ENCODE data around the gene PCED1B.
"Not testable (repeated sequence)": the region's sequence is repeated elsewhere in the genome, so short reads cannot be mapped to it uniquely, and the experiment has no call there.

The PCED1B gene

DNA sequence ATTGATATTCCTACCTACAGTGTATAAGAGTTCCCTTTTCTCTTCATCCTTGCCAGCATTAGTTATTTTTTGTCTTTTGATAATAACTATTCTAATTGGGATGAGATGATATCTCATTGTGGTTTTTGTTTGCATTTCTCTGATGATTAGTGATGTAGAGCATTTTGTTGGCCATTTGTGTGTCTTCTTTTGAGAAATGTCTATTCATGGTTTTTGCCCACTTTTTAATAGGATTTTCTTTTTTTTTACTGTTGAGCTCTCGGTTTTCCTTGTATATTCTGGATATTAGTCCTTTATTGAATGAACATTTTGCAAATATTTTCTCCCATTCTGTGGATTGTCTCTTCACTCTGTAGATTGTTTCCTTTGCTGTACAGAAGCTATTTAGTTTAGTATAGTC is 79.9 kb downstream of the PCED1B start:
- DNase-seq (ENCODE audit: extremely low spot score, insufficient read length, low read depth) (no peak), FAIRE-seq (no peak)

DNA sequence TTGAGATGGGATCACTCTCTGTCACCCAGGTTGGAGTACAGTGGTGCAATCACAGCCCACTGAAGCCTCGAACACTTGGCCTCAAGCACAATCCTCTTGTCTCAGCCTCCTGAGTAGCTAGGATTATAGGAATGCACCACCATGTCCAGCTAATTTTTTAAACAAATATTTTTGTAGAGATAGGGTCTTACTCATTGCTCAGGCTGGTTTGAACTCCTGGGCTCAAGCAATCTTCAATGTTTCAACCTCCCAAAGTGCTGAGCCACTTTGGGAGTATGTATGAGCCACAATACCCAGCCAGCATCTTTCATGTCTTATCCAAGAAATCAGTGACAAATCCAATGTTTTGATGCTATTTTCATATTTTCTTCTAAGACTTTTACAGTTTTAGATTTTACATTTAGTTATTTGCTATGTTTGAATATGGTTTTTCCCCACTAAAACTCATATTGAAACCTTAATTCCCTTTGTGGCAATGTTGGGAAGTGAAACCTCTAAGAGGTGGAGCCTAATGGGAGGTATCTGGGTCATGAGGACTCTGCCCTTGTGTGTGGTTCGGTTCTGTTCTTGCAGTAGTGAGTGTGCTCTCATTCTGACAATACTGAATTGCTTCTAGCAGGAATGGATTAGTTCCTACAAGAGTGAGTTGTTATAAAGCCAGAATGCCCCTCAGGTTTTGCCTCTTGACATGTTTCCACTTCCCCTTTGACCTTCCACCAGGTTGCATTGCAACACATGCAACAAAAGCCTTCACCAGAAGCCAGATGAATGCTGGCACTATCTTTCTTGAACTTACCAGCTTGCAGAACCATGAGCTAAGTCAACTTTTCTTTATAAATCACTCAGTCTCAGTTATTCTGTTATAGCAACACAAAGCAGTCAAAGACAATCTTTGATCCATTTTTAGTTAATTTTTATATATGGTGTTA is 81.2 kb downstream of the PCED1B start:
- DNase-seq (ENCODE audit: extremely low spot score, insufficient read length, low read depth) (no peak), FAIRE-seq (no peak)

DNA sequence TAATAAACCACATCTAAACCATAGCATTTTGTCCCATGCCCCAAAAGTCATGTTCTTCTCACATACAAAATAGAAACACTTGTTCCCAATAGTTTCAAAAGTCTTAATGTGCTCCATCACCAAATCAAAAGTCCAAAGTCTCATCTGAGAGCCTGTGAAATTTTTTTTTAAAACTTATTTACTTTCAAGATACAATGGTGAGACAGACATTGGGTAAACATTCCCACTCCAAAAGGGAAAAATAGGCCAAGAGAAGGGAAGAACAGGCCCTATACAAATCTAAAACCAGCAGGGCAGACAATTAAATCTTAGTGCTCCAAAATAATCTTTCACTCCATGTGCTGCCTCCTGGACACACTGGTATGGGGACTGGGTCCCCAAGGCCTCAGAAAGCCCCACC is 84.7 kb downstream of the PCED1B start:
- no peak for FAIRE-seq

DNA sequence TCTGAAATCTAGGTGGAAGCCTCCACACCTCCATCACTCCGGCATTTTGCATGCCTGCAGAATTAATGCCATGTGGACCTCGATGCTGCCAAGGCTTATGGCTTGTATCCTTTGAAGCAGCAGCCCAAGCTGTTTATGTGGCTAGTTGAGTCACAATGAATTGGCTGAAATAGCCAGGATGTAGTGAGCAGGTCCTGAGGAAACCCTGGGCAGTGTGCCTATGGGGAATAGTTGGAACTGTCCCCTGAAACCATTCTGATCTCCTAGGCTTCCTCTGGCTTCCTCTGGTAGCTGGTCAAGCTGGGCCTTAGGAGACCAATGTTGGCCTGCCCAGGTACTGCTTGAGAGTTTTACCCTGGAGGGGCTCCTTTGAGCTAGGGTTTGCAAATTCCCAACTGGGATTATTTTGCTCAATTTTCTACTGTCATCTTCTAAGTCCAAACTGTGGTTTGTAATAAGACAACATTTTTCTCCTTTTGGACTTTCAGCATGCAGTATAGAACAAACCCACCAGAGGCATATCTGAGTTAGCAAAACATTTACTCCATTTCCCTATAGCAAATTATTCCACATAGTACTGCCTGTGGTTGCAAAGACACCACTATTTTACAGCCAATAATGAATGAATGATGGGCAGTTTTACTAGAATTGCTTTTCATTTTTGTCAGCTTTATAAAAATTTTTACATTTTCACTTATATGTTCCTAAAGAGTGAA is 85.5 kb downstream of the PCED1B start:
- FAIRE-seq, result no peak
- no peak for DNase-seq (ENCODE audit: extremely low spot score, insufficient read length, low read depth)

More for the DNA sequence above, 84.7 kb downstream of the PCED1B start:
- DNase-seq (ENCODE audit: extremely low spot score, insufficient read length, low read depth), result no peak

DNA sequence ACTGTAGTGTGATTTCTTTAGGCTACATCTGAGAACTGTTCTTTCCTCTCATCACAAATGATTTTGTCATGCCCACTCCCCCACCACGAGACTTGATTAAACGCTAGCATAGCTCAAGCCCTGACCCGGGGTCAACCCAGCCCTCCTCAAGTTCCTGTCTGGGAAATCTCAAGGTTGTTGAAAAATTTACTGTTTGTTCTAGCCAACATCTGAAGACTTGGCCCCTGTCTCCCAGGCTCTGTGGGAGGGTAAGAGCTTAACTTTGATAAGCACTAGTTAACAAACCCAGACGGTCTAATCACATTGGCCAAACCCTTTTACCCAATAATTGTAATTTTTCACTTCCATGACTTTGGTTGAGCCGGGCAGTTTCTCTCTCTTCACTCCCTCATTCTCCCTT is 86.5 kb downstream of the PCED1B start:
- FAIRE-seq, result no peak
- DNase-seq (ENCODE audit: extremely low spot score, insufficient read length, low read depth), result no peak

DNA sequence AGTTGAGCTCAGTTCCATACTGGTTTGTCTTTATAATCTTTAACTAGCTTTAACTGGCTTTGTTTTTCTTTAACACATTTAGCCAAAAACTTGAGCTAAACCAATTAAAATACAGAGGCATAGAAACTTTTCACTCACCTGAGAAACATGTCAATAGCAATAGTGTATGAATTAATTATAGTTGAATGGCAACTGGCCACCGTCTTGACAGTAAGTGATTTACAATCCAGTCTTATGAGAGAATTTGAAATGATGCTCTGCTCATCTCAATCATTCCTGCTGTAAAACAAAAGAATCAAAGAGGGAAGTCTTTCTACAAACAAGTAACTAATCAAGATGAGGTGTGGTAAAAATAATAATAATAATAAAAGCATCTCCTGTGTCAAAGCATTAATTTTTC is 86.9 kb downstream of the PCED1B start:
- no peak for FAIRE-seq
- no peak for DNase-seq (ENCODE audit: extremely low spot score, insufficient read length, low read depth)

DNA sequence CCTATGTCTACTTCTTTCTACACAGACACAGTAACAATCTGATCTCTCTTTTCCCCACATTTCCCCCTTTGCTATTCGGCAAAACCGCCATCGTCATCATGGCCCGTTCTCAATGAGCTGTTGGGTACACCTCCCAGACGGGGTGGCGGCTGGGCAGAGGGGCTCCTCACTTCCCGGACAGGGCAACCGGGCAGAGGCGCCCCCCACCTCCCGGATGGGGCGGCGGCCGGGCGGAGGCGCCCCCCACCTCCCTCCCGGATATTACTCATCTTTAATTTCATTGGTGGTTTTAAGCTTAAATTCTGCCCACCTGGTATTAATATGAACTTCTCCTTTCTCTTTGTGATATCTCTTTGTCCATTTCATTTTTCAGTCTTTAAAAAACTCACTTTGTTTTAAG is 90.9 kb downstream of the PCED1B start:
- not testable (repeated sequence) for FAIRE-seq; DNase-seq (ENCODE audit: extremely low spot score, insufficient read length, low read depth)

DNA sequence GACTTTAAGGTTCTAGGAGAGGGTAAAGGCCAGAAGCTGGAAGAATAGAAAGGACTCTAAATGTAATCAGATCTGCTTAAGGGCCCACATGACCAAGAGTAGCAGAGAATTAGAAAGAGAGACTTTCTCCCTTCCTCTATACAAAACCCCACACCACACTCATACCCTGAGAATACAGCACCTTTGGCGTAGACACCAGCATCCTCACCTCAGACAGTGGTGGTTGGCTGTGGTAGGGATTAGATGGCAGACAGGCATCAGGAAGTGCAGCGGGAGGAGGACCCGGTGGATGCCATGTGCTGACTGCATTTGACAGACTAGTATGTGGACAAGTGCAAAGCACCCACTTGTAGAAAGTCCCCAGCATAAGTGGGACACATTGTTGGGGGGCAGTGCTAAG is 98.6 kb downstream of the PCED1B start:
- DNase-seq (ENCODE audit: extremely low spot score, insufficient read length, low read depth) (no peak), FAIRE-seq (no peak)

DNA sequence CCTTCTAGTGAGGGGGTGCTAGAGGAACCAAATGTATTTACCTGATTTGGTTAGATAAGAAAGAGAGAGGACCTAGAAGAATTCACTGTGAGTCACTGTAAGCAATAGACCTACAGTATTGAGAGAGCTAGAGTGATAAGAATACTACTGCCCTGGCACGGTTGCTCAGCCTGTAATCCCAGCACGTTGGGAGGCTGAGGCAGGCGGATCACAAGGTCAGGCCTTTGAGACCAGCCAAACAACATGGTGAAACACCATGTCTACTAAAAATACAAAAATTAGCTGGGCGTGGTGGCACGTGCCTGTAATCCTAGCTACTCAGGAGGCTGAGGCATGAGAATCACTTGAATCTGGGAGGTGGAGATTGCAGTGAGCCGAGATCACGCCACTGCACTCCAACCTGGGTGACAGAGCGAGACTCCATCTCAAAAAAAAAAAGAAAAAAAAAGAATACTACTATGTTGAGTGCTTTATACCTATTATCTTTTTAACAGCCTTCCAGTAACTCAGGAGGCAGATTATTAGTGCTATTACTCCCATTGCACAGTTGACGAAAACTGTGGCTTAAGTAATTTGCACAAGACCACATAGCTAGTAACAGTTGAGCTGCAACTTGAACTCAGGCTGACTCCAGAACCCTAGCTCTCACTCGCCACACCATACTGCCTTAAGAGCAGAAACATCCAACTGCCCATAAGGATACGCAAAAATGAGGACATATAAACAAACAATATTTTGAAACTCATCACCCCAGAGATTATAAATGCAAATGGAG is 102.9 kb downstream of the PCED1B start:
- FAIRE-seq; DNase-seq (ENCODE audit: extremely low spot score, insufficient read length, low read depth): not testable (repeated sequence)

DNA sequence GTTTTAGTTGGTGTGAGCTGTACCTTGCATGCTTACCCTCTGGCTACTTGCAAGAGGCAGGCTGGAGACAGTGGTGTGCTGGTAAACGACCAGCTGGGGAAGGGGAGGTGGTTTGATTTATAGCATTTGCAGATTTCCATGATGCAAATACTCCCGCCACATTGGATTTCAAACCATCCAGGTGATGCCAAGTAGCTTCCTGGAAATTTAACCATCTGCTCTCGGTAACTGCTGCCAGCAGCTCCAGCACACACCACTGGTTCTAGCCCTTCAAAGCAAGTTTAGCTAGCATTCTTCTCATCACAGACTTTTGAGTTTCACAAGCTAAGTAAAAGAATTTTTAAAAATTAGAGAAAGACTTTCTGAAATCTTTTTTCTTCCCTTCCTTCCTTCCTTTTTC is 104.8 kb downstream of the PCED1B start:
- FAIRE-seq, result no peak
- DNase-seq (ENCODE audit: extremely low spot score, insufficient read length, low read depth), result no peak

DNA sequence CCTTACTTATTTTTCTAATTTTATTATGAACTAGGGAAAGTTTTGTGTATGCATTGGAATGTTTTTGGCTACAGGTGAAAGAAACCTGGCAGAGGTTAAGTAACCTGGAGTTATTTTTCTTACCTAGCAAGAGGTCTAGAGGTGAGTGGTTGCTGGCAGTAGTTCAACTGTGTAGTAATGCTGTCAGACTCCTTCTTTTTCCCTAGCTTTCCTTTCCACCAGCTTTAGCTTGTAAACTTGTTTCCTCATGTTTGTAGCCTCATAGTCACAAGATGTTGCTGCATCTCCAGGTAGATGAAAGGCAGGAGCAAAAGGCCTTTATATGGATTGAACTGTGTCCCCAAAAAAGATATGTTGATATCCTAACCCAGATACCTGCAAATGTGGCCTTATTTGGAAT is 105.4 kb downstream of the PCED1B start:
- DNase-seq (ENCODE audit: extremely low spot score, insufficient read length, low read depth) (no peak), FAIRE-seq (no peak)

DNA sequence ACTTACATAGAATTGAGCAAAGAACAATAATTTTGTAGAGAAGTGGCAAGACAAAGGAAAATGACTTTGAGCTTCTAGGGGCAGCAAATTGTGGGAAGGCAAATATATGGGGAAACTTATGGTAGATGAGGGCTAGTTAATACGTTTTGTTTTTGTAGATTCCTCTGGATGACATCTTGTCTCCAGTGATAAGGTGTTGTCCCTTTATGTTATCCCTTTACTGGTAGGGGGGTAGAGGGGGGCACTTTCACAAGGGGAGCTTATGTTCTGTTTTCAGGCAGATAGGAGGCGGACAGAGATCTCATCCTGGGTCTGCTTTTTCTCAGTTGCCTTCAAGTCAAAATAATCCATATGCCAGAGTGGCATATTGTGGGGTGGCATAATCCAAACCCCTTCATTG is 106.8 kb downstream of the PCED1B start:
- FAIRE-seq (no peak), DNase-seq (ENCODE audit: extremely low spot score, insufficient read length, low read depth) (no peak)

DNA sequence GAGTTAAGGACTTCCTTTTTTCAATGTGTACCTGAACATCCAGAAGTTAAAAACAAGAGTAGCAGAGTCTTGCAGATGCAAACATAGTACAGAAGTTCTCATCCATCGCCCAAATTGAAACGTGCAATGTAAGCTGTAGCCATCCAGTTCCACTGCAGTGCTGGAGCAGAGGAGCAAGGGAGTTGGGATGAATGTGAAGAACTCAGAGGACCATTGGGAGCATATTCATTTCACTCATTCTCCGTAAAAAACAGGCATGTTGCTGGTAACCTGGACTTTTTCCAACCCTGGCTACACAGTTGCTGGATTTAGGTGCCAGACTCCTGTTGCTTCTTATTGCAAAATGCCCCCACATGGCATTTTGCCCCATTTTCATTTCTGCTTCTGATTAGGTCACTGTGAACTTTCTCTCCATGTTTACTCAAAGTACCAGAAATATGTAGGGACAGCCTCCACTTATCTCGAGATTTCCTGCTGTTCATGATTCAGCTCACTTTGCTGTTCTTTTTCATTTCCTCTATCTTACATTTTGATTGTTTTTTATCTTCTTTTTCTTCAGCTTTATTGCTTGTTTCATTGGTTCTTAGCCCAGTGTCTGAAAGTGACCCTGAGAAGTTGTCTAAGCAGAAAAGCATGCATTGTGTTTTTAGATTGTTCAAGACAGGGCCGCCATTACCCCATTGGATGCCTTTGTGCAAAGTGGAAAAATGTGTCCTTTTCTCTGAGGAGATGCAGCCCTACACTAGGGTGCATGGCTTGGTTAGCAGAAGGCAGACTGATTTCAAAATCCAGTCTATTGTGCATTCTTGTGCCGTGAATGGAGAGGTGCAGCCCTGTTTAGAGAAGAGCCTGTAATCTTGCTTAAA is 109.4 kb downstream of the PCED1B start:
- FAIRE-seq (no peak), DNase-seq (ENCODE audit: extremely low spot score, insufficient read length, low read depth) (no peak)

DNA sequence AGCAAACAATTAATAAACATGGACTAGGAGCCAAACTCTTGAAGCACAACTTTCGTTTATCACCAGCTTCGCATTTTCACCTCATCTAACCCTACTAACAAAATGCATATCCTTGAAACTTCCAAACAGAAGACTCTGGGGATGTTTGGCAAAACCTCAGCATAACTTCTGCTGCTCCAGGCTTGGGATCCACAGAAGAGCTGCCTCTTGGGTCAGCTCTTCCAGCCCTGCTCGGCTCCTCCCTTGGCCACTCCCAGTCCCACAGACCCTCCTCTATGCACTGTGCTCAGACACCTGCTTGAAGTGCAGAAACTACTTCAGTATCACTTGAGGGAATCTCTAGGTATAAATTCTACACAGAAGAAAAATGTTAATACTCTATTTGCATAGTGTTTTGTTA is 110.3 kb downstream of the PCED1B start:
- FAIRE-seq (no peak), DNase-seq (ENCODE audit: extremely low spot score, insufficient read length, low read depth) (no peak)

DNA sequence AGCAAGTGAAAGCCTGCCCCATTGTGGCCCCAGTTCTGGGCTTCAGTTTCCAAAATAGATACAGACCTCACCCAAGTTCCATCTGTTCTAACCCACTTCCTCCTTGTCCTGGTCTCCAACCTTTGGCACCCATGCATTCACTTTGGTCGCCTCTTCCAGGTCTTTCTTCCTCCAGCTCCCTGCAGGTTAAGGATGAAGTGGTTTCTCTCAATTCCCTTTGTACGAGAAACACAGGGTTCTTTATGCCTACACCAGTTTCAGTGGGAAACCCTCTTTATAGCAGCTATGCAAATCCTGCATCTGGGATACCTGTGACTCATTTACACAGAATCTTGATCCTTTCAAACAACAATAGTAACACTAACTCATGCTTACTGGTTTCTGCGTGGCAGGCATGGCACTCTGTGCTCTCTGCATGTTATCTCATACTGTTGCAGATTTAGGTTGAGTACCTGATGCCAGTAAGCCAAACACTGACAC is 110.9 kb downstream of the PCED1B start:
- DNase-seq (ENCODE audit: extremely low spot score, insufficient read length, low read depth) (no peak), FAIRE-seq (no peak)

DNA sequence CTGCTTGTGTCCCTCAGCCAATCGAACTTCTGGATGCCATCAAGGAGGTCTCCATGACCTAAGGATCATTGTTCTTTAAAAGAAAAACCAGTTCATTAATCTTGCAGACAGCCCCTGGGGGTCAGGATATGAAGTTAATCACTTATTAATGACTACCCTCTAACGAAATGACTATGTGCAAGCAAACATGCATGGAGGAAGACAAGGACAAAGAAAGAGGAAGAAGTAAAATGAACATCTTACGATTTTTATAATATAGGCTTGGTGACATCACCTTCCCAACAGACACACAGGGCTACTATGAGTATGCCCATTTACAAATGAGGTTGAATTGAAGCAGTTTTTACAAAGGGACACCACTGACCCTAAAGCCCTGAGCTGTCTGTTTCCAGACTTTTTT is 111.5 kb downstream of the PCED1B start:
- DNase-seq (ENCODE audit: extremely low spot score, insufficient read length, low read depth) (no peak), FAIRE-seq (no peak)

DNA sequence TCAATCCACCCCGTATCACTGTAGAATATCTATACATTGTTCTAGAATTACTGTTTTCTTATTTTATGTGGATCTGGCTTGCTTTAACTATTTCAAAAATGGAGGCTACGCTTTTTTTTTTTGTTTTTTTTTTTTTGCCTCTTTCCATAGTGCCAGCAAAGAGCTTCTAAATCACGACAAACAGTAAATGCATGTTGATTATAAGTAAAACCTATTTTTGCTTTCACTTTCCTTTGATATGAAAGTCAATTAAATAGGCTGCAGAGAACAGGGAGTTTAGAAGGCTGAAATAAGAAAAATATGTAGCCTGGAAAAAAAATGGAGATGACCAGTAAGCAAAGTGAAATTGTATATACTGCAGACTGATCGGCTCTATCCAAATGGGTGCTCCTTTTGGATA is 112.6 kb downstream of the PCED1B start:
- DNase-seq (ENCODE audit: extremely low spot score, insufficient read length, low read depth) (no peak), FAIRE-seq (no peak)

DNA sequence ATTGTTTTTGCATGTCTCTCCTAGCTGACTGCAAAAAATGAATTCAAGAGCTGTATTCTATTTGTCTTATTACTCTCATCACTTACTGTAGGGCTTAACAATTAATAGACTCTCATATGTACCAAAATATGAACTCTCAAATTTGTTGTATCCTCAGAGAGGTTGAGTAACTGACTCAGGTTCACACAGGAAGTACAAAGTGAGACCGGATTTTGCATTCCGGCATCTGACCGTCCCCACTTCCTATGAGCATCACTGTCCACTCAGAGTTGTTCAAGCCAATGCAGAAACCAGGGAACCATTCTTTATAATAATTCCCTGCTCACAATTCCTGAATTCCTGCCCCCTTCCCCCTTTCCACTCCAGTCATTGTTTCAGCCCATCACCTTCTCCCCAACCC is 113.6 kb downstream of the PCED1B start:
- DNase-seq (ENCODE audit: extremely low spot score, insufficient read length, low read depth) (no peak), FAIRE-seq (peak; percentile 66)

DNA sequence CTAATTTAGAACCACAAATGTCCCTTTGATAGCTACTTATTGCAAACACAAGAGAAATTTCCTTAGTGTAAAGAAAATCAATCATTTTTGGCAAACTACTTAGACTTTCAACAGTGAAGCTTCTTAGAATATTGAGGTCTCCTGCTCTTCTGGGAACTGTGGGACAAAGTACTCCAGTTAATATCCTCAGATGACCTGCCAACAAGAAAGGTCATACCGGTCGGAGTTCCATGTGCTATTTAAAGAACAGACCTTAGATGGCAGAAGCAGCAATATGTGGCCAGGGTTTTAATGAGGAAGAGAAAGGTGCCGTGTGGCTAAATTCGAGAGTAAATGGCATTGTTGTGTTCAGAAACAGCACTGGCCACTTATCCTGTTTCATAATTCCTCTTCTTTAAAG is 115.1 kb downstream of the PCED1B start:
- DNase-seq (ENCODE audit: extremely low spot score, insufficient read length, low read depth) (no peak), FAIRE-seq (no peak)

DNA sequence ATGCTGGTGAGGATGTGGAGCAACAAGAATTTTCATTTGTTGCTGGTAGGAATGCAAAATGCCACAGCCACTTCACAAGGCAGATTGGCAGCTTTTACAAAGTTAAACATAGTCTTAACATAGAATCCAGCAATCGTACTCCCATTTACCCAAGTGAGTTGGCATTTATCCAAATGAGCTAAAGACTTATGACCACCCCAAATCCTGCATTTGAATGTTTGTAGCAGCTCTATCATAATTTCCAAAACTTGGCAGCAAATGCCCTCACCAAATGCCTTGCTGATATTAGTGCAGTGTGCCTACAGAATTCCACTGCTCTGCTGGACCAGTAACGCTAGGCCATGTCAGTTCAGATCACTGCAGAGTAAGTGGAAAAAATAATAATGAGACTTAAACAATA is 121.0 kb downstream of the PCED1B start:
- no peak for FAIRE-seq

More for the DNA sequence above, 121.0 kb downstream of the PCED1B start:
- DNase-seq (ENCODE audit: extremely low spot score, insufficient read length, low read depth), result no peak

All from GM18507 (cell line).